SK-N-SH (cell line): ENCODE data around the gene IL18R1. TPM values are rescaled to one million over a fixed set of nuclear protein-coding genes. Genes with fewer than 3 reads are reported as not detected.

Experiments used
- CTCF ChIA-PET: fragments of 300-600, 350-600 bp; formaldehyde crosslinking; extraction: SDS; loops from one replicate; lab custom pipeline; 2021; lab: Yijun Ruan, JAX
- POLR2A ChIA-PET: fragments of 350-600 bp; sonication (Branson Sonifier 250); formaldehyde crosslinking; extraction: SDS; loops from one replicate; lab custom pipeline; 2020; ENCODE audit warnings: antibody characterized with exemption, inconsistent platforms; lab: Yijun Ruan, JAX
- DNase-seq: peaks from one replicate; pipeline ENCODE4 v3.0.0; 2012
- H2AFZ ChIP-seq: fragments of 200-600 bp; sonication (generic); 2 replicates; pipeline ENCODE4 v1.8.1; 2016; ENCODE audit warnings: antibody characterized with exemption, mild to moderate bottlenecking, low read depth
- H3F3A ChIP-seq: fragments of 200-600 bp; sonication (generic); replicated peaks from 2 replicates; pipeline ENCODE3; 2016; ENCODE audit warnings: antibody characterized with exemption, mild to moderate bottlenecking; ENCODE audit not compliant: insufficient read depth
- H3K27ac ChIP-seq, 2 experiments: fragments of 200-500 bp in 1 of 2; fragments of 200-600 bp in 1 of 2; sonication (Bioruptor generic) in 1 of 2; sonication (generic), shearing (Covaris generic) in 1 of 2; 2 replicates each; pipeline versions ENCODE4 v1.5.1 to v1.6.1; 2014 to 2016; ENCODE audit warnings: low read depth in 2 of 2, inconsistent platforms in 1 of 2, low read length in 1 of 2, mild to moderate bottlenecking in 1 of 2, mixed read lengths in 1 of 2
- H3K27me3 ChIP-seq: fragments of 200-600 bp; sonication (generic), shearing (Covaris generic); 2 replicates; pipeline ENCODE4 v1.6.1; 2016; ENCODE audit warnings: mixed run types; ENCODE audit not compliant: insufficient read depth
- H3K36me3 ChIP-seq, 2 experiments: fragments of 200-500 bp in 1 of 2; fragments of 200-600 bp in 1 of 2; sonication (Bioruptor generic) in 1 of 2; sonication (generic) in 1 of 2; replicated peaks in 1 of 2; 2 replicates each; pipeline versions ENCODE3 to v1.5.1; 2014 to 2016; ENCODE audit warnings: low read length in 1 of 2, mild to moderate bottlenecking in 1 of 2; ENCODE audit not compliant: insufficient read depth in 2 of 2, control insufficient read depth in 1 of 2
- H3K4me1 ChIP-seq, 2 experiments: fragments of 200-500 bp in 1 of 2; fragments of 200-600 bp in 1 of 2; sonication (Bioruptor generic) in 1 of 2; sonication (generic), shearing (Covaris generic) in 1 of 2; 2 replicates each; pipeline versions ENCODE4 v1.5.1 to v1.6.1; 2014 to 2016; ENCODE audit warnings: low read depth in 1 of 2, low read length in 1 of 2, mixed run types in 1 of 2; ENCODE audit not compliant: insufficient read depth in 2 of 2, control insufficient read depth in 1 of 2
- H3K4me2 ChIP-seq: fragments of 200-600 bp; sonication (generic), shearing (Covaris generic); 2 replicates; pipeline ENCODE4 v1.6.1; 2017; ENCODE audit warnings: mixed run types
- H3K4me3 ChIP-seq, 2 experiments: fragments of 200-500 bp in 1 of 2; fragments of 200-600 bp in 1 of 2; sonication (Bioruptor generic) in 1 of 2; sonication (generic), shearing (Covaris generic) in 1 of 2; 2 replicates each; pipeline versions ENCODE4 v1.5.1 to v1.8.1; 2014 to 2016; ENCODE audit warnings: low read depth in 2 of 2, inconsistent platforms in 1 of 2, low read length in 1 of 2, mild to moderate bottlenecking in 1 of 2, mixed read lengths in 1 of 2, moderate library complexity in 1 of 2
- H3K79me2 ChIP-seq: fragments of 200-600 bp; sonication (generic); 2 replicates; pipeline ENCODE4 v1.8.1; 2017; ENCODE audit warnings: mild to moderate bottlenecking; ENCODE audit not compliant: insufficient read depth
- H3K9ac ChIP-seq: fragments of 200-600 bp; sonication (generic); 2 replicates; pipeline ENCODE4 v1.6.1; 2017; ENCODE audit warnings: mixed run types
- H3K9me2 ChIP-seq: fragments of 200-600 bp; sonication (generic); 2 replicates; pipeline ENCODE4 v1.6.1; 2017; ENCODE audit warnings: mixed run types
- H3K9me3 ChIP-seq: fragments of 200-600 bp; sonication (generic); 2 replicates; pipeline ENCODE4 v1.6.1; 2017; ENCODE audit warnings: mixed run types, mild to moderate bottlenecking, moderate library complexity
- H4K20me1 ChIP-seq: fragments of 200-600 bp; sonication (generic); 2 replicates; pipeline ENCODE4 v1.6.1; 2017; ENCODE audit warnings: mild to moderate bottlenecking, mixed run types; ENCODE audit not compliant: insufficient read depth
- CHD2 ChIP-seq: fragments of 150-350 bp; IDR thresholded peaks from 2 replicates; pipeline ENCODE4 v1.6.1; 2018; ENCODE audit warnings: low read length; ENCODE audit not compliant: partially characterized antibody
- EZH2phosphoT487 ChIP-seq: fragments of 200-600 bp; sonication (generic); IDR thresholded peaks from 2 replicates; pipeline ENCODE4 v1.6.1; 2017; ENCODE audit warnings: low read depth, mixed run types, mild to moderate bottlenecking, antibody characterized with exemption, moderate library complexity, borderline replicate concordance
- FOSL2 ChIP-seq: IDR thresholded peaks from 2 replicates; pipeline ENCODE4 v1.4.0; 2012; ENCODE audit warnings: low read depth, mild to moderate bottlenecking, moderate library complexity, borderline replicate concordance
- JUND ChIP-seq: IDR thresholded peaks from 2 replicates; pipeline ENCODE4 v1.4.0; 2012
- MEF2A ChIP-seq: IDR thresholded peaks from 2 replicates; pipeline ENCODE4 v1.4.0; 2012; ENCODE audit warnings: low read depth, borderline replicate concordance
- MXI1 ChIP-seq: IDR thresholded peaks from 2 replicates; pipeline ENCODE4 v1.6.1; 2012; ENCODE audit warnings: mild to moderate bottlenecking, low read depth, low read length, improper control_type of control experiment
- NFIC ChIP-seq: IDR thresholded peaks from 2 replicates; pipeline ENCODE4 v1.4.0; 2012; ENCODE audit warnings: borderline replicate concordance
- POLR2AphosphoS5 ChIP-seq: IDR thresholded peaks from 2 replicates; pipeline ENCODE4 v1.6.1; 2012; ENCODE audit warnings: low read depth, low read length
- TEAD4 ChIP-seq: IDR thresholded peaks from 2 replicates; pipeline ENCODE4 v1.4.0; 2012; ENCODE audit warnings: mild to moderate bottlenecking, borderline replicate concordance; ENCODE audit not compliant: insufficient read depth
- YY1 ChIP-seq: IDR thresholded peaks from 2 replicates; pipeline ENCODE4 v1.4.0; 2012; ENCODE audit warnings: low read depth, mild to moderate bottlenecking
- WGBS: methylation state at CpG from one replicate; pipeline ENCODE4 v1.1.6; 2017; ENCODE audit warnings: low lambda C conversion rate; 5-methylcytosine and 5-hydroxymethylcytosine counted together
- polyA plus RNA-seq, 3 experiments: library from polyadenylated mRNA; depleted of rRNA; stranded (reverse); fragments of >200 nt; gene quantifications; 2 replicates each; pipeline ENCODE4 v1.2.3, GENCODE V29; 2012
- TF ChIP-seq, protein P1 (sequence below): fragments of 150-350 bp; IDR thresholded peaks from 2 replicates; pipeline ENCODE4 v1.6.1; 2017; ENCODE audit warnings: antibody characterized with exemption, low read length, low read depth, borderline replicate concordance
- TF ChIP-seq, protein P2 (sequence below): IDR thresholded peaks from 2 replicates; pipeline ENCODE4 v1.4.0; 2012; ENCODE audit warnings: low read depth
- TF ChIP-seq, protein P3 (sequence below): fragments of 200-600 bp; sonication (generic); IDR thresholded peaks from 2 replicates; pipeline ENCODE4 v1.6.1; 2017; ENCODE audit warnings: antibody characterized with exemption, mild to moderate bottlenecking, moderate library complexity
- TF ChIP-seq, protein P4 (sequence below): IDR thresholded peaks from 2 replicates; pipeline ENCODE4; 2012
- TF ChIP-seq, protein P5 (sequence below): fragments of 150-350 bp; IDR thresholded peaks from 2 replicates; pipeline ENCODE4 v1.6.1; 2016; ENCODE audit warnings: mild to moderate bottlenecking, low read depth, low read length
- TF ChIP-seq, protein P6 (sequence below): IDR thresholded peaks from 2 replicates; pipeline ENCODE4 v1.4.0; 2012; ENCODE audit warnings: low read depth, borderline replicate concordance

IL18R1 gene
- polyA plus RNA-seq, 1 of the 3 experiments (the other 2 are of a cell fraction) = not detected

DNA sequence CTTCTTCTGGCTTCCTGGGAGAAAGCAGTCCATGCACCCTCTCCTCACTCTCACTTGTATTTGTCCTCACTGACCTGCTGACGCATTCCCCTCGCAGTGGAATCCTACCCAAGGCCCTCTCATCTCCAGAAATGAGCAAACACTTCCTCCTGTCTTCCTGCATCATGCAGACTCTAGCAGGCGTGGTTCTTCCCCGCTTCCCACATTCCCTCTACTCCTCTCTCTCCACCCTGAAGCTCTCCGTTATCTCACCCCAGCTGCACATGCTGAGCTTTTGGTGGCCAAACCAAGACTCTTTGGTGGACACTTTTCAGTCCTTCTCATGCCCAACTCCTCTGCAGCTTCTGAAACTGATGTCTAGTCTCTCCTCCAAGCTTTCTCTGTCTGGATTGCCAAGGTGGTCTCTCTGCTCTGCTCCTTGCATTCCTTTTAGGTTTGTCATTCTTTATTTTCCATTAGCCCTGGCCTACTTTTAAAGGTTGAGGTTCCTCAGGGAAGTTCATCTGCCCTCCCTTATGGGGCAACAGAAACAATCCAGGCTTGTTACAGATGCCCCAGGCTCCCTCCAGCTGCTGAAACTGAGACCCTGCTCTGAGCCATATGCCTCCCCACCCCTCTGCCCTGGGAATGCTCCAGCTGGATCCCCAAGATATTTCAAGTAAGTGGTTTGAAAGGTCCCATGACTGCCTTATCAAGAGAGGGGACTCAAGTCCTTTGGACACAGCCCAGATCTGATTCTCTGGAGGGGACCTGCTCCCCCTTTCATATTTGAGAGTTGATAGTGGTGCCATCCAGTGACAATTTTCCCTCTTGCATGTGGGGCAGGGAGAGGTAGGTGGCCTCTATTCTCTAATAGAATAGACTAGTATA lies 66.5 kb downstream of the IL18R1 start:
- Histone ChIP-seq H3K4me3 (no peak overlapping the region), H2AFZ (no peak overlapping the region), H3K9me3 (no peaks in the 10 kb centered on the region), H3K36me3 (no peaks in the 10 kb centered on the region), H3K27ac (no peak overlapping the region), H3K9ac (no peak overlapping the region), H4K20me1 (no peaks in the 10 kb centered on the region), H3K9me2 (no peaks in the 10 kb centered on the region), H3K4me1 (no peaks in the 10 kb centered on the region), H3K4me2 (no peak overlapping the region), H3K27me3 (peaks cover 7% of the 10 kb centered on the region; the same call in 1 of the 2 replicates), H3K79me2 (no peaks in the 10 kb centered on the region), H3F3A (no peaks in the 10 kb centered on the region)
- DNase-seq = no peak
- CTCF ChIA-PET = interaction anchor here (1.4 kb wide), 1 partner anchor 51 kb away, joined by 4 read pairs; the partner anchor contains the start of gene SLC9A4
- WGBS = 7% methylated on average over 5 of the region's 5 CpGs
- TF ChIP-seq, protein P1, sequence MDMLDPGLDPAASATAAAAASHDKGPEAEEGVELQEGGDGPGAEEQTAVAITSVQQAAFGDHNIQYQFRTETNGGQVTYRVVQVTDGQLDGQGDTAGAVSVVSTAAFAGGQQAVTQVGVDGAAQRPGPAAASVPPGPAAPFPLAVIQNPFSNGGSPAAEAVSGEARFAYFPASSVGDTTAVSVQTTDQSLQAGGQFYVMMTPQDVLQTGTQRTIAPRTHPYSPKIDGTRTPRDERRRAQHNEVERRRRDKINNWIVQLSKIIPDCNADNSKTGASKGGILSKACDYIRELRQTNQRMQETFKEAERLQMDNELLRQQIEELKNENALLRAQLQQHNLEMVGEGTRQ = no peak
- no peak for TF ChIP-seq MEF2A
- TF ChIP-seq TEAD4 = no peak
- TF ChIP-seq, protein P2, sequence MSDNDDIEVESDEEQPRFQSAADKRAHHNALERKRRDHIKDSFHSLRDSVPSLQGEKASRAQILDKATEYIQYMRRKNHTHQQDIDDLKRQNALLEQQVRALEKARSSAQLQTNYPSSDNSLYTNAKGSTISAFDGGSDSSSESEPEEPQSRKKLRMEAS = no peak
- TF ChIP-seq, protein P3, sequence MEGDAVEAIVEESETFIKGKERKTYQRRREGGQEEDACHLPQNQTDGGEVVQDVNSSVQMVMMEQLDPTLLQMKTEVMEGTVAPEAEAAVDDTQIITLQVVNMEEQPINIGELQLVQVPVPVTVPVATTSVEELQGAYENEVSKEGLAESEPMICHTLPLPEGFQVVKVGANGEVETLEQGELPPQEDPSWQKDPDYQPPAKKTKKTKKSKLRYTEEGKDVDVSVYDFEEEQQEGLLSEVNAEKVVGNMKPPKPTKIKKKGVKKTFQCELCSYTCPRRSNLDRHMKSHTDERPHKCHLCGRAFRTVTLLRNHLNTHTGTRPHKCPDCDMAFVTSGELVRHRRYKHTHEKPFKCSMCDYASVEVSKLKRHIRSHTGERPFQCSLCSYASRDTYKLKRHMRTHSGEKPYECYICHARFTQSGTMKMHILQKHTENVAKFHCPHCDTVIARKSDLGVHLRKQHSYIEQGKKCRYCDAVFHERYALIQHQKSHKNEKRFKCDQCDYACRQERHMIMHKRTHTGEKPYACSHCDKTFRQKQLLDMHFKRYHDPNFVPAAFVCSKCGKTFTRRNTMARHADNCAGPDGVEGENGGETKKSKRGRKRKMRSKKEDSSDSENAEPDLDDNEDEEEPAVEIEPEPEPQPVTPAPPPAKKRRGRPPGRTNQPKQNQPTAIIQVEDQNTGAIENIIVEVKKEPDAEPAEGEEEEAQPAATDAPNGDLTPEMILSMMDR = no peak
- TF ChIP-seq MXI1 = no peak
- TF ChIP-seq EZH2phosphoT487 = no peak
- no peak for TF ChIP-seq FOSL2
- TF ChIP-seq, protein P4, sequence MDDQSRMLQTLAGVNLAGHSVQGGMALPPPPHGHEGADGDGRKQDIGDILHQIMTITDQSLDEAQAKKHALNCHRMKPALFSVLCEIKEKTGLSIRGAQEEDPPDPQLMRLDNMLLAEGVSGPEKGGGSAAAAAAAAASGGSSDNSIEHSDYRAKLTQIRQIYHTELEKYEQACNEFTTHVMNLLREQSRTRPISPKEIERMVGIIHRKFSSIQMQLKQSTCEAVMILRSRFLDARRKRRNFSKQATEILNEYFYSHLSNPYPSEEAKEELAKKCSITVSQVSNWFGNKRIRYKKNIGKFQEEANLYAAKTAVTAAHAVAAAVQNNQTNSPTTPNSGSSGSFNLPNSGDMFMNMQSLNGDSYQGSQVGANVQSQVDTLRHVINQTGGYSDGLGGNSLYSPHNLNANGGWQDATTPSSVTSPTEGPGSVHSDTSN = no peak
- no peak for TF ChIP-seq NFIC
- TF ChIP-seq, protein P5, sequence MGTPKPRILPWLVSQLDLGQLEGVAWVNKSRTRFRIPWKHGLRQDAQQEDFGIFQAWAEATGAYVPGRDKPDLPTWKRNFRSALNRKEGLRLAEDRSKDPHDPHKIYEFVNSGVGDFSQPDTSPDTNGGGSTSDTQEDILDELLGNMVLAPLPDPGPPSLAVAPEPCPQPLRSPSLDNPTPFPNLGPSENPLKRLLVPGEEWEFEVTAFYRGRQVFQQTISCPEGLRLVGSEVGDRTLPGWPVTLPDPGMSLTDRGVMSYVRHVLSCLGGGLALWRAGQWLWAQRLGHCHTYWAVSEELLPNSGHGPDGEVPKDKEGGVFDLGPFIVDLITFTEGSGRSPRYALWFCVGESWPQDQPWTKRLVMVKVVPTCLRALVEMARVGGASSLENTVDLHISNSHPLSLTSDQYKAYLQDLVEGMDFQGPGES = no peak
- TF ChIP-seq, protein P6, sequence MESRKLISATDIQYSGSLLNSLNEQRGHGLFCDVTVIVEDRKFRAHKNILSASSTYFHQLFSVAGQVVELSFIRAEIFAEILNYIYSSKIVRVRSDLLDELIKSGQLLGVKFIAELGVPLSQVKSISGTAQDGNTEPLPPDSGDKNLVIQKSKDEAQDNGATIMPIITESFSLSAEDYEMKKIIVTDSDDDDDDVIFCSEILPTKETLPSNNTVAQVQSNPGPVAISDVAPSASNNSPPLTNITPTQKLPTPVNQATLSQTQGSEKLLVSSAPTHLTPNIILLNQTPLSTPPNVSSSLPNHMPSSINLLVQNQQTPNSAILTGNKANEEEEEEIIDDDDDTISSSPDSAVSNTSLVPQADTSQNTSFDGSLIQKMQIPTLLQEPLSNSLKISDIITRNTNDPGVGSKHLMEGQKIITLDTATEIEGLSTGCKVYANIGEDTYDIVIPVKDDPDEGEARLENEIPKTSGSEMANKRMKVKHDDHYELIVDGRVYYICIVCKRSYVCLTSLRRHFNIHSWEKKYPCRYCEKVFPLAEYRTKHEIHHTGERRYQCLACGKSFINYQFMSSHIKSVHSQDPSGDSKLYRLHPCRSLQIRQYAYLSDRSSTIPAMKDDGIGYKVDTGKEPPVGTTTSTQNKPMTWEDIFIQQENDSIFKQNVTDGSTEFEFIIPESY = no peak
- no peak for TF ChIP-seq CHD2
- TF ChIP-seq YY1 = no peak
- no peak for TF ChIP-seq JUND
- no peak for TF ChIP-seq POLR2AphosphoS5
- POLR2A ChIA-PET = no interaction called here
